NK-92 (cell line): ENCODE results near the gene ROR2.

Experiments
- DNase-seq: peaks from one replicate; lab custom pipeline; 2025; ENCODE audit not compliant: unreplicated experiment; lab: John Stamatoyannopoulos, UW

ROR2 gene

DNA sequence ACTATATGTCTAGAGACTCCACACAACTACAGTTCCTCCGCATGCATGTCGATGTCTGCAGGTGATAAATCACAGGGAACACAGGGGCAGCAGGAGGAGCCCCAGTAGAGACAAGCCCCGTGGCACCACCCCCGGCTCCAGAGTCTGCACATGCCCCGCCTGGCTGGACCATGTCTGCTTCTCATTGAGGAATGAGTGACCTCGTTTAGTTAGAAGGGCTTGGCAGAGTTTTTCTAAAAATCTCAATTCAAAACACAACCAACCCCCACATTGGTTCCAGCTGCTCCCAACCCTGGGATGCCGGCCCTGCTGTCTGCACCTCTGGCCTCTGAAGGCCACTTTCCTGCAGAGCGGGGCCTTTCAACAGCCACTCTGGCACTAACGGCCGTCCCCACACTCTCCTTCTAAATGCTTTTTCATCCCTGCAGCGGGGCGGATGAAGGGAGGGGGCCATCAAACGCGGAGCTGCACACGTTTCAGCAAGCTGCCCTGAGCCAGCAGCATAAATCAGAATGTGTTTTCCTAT lies 106.3 kb downstream of the ROR2 start:
- no peak for DNase-seq

DNA sequence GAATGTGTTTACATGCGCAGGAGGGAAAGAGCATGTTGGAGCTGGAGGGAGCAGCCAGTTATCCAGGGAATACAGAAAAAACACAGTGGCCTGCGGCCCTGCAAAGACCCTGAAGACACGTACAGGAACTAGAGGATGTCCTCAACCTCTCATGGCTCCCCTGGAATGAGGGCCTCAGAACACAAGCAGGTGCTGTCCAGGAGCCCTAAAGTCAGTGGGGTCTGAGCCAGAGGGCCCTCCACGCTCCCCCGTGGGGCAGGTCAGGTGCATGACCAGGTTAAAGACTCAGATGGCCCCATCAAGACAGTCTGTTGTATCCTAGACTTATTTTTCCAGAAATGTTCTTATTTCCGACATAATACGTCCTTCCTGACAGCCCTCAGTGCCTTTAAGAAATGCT lies 106.9 kb downstream of the ROR2 start:
- no peak for DNase-seq

DNA sequence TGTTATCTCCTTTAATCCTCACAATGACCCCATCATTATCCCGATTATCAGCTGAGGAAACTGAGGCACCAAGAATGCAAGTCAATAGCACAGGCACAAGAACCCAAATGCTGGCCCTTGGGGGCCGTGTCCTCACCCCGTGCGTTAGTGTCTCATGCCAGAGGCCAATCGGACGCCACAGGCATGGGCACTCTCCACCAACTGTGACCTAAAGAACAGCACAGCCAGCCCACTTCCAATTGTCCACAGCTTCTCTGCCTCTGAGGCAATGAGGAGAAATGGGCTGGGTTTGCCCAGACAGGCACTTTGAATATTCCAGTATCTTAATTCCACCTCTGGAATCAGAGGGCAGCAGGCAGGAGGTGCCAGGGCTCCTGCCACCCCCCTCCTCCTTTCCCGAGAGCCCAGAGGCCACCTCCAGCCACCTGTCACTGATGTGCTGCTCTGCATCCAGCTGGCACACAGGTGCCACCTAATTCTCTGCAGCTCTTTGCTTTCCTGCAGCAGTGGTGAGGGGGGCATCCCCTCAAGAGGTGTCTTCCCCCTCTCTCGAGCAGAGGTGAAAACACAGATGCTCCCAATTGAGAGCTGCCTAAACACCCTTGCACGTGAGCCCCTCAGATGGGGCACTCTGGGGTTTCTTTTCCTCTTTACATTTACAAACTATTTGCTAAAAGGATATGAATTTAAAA lies 107.5 kb downstream of the ROR2 start:
- no peak for DNase-seq

DNA sequence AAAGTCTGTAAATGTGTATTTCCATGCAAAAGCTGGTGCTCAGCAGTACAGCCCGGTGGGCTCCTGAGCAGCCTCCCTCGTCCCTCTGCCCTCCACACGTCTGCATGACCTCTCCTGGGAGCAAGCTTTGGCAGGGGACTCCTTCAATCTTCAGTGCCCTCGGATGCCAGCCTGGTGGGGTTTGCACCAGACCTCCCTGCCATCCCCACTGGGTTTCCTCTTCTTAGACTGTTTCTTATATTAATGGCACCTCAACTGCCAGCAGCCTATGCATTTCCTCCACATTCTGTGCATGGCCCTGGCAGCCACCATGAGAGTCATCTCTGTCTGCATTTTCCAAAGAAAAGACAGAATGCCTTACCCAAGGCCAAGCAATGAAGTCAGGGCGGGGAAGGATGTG lies 108.4 kb downstream of the ROR2 start:
- DNase-seq, result no peak

DNA sequence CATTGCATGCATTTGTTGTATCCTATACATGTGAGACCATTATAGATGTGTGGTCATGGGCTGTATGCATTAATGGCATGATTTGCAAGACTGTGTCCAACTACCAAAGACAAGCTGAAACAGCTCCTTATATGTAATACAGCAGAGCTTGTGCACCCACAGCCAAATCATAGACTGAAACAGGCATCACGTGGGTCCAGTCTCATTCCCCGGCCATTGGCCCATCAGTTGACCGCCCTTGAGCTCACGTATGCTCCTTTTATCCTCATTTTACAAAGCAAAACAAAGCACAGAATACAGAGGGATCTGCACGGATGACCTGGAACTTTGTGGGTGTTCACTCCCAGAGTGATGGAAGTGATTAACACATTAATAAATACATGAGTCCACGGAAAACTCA lies 109.1 kb downstream of the ROR2 start:
- DNase-seq, result no peak

DNA sequence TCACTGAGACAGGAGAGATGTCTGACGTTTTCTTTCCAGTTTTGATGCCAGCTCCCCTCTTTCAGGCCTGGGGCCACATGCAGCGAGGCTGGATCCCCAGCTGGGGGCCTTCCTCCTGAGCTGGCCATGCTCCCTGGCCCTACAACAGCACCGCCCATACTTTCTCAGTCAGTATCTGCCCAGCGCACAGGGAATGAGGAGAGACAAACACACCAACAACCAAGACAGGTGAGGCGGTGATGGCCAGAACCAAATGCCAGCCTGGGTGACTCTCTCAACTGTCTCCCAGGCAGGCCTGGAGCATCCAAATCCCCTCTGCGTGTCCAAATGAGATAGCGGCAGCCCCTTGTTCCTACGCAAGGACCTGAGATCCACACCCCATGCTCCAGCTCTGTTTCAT lies 109.6 kb downstream of the ROR2 start:
- DNase-seq, result no peak

DNA sequence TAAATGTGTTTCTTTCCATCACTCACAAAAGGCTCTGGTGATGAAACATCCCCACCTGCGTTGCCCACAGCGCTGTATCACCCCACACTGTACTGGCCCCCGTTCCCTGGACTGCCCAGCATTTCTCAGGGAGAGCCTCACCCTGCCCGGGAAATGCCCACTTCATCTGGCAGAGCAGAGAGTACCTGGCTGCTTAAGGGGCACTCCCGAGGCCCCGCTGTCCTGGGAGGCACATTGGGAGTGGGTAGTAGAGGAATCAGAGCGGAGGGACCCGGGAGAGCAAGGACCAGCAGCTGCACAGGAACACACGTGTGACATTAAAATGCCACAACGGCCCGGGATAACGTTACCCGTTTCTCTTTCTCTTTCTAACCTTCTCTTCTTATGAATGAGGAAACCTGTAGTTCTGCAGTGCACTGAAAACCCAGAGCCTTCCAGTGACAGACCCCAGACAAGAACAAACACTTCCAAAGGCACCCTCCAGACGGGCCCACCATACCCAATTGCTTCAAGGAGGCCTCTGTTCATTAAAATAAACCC lies 110.0 kb downstream of the ROR2 start:
- DNase-seq, result no peak

DNA sequence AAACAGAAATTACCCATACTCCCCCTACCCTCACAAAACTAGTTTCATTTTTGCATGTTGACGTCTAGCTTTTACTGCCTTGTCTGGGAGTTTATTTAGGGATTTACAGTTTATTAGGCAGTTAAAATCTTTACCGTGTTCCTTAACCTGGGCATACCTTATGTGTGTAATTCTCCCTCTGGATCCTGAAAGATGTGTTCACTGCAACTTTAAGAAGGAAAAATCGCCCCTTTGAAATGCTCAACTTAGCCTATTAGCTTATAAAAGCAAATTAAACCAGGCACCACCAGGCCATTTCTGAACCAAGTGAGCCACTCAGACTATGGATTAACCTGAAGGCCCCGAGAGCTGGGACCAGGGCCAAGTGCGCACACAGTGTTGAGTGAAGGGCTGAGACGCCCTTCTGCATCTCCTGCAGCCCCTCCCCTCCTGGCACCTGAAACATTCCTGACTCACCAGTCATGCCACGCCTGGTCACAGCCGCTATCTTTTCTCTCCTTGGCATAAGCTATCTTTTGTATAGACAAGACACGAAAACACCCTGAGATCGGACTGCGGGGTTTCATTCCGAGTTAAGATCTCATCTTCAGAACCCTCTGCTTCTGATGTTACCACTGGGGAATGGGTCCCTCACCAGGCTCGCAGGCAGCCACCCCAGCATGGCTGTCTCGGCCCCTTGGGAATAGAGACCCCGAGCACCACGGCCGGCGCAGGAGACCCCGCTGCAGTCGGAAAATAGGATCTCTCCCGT lies 111.9 kb downstream of the ROR2 start:
- DNase-seq, result no peak

DNA sequence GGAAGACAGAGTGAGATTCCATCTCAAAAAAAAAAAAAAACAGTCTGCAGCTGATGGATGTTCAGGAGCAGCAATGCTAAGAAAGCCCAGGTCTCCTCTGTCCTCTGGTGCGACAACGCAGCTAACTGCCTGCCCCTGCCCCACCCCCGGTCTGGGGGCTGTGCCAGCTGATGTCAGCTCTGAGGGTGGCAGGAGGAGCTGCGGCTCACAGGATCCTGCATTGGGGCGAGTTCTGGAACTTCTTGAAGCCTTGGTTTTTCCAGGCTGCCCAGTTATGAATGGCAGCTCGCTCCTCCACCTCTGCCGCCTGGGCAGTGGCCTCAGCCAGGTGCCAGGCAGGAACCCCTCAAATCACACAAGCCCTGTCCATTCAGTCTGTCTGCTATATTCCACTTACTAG lies 113.5 kb downstream of the ROR2 start:
- DNase-seq, result no peak

DNA sequence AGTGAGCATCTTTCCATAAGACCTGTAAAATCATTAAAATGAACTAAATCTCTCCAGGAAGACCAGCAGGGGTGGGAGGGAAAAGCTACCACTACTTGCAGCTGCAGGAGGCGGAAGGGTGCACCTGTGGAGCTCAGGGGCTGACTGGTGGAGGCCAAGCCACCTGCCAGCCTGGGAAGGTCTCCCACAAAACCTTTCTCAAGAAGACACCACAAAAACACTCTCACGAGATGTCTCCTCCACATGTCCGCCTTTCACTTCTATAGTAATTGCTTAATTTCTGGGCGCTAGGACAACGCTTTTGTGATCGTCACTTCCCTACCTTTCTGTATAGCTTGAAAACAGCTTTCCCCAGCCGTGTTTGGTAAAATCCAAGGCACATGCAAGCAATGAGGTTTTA lies 114.4 kb downstream of the ROR2 start:
- DNase-seq, result no peak

DNA sequence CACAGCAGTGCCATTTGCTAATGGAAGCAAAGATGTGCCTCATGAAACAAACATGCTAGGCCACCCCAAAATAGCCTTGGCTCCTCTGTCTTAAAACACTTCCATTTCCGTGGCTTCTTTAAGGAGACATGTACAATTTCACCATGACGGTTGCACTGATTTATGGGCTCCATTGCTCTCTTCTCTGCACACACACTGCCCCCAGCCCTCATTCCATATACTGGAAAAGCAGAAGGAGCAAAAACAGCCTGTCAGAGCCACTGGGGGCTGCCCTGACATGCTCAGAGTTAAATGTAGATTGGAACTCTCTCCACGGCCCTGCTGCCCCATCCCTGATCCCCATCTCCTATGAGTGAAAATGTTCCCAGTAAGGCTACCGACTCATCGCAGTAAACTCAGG lies 114.8 kb downstream of the ROR2 start:
- DNase-seq, result no peak

DNA sequence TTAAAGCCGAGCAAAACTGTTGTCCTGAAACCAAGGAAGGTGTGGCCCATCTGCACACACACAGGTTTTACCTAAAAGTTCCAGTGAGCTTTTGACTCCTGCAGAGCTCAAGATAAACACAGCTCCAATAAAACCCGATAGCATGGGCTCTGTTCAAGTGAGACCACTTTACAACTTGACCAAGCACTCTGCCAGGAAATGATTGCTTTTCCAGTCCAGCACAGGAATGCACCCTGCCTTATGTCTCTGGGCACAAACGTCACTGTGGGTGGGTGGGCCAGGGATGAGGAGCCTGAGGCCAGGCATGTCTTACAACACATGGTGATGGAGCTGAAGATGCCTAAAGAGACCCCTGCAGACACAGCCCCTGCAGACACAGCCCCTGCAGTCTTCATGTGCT lies 115.3 kb downstream of the ROR2 start:
- DNase-seq, result no peak

DNA sequence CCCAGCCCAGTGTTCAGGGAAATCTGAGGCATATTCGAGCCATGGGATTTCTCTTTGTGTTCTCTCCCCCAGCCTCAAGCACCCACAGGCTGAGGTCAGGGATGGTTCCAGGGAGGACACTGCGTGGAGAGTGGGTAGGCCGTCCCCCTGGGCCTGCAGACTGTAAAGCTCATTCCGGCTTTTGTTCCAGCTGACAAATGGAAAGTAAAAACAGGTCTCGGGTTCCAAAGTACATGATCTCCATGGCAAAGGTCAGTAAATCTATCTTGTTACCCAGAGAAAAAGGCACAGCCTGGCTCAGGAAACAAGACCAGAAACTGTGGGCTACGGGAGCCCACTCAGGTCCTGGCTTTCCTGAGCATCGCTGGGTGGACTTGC lies 116.2 kb downstream of the ROR2 start:
- DNase-seq, result no peak

DNA sequence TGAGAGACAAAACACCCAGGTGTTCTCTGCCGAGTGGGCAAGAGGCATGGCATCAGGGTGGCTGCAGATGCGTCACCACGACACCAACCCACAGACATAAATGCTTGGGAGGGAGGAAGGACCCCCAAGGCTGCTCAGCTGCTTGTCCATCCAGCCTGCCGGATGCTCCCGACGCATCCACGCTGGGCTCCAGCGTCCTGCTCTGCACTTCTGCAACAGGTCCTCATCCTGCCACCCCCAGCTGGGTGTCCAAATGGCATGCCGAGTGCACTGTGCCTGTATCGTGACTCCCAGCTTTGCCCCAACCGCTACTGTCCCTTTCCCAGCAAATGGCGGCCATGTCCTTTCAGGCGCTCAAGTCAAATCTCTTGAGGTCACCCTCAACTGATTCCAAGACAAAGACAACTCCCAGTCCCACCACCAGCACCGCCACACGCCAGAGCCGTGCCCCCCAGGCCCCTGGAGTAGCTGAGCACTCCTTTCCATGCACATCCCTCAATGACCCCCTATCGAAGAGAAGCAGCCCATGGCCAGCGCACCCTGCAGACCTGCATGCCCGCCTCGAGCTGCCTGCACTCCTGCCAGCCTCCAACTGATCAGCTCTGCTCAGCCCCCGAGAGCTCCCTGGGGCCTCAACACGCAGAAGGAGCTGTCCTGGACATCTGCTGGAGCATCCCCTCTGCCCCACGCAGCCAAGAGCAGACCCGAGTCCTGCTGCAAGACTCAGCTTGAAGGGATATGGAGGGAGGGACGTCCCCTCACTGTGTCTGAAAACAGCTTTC lies 116.7 kb downstream of the ROR2 start:
- DNase-seq, result no peak

DNA sequence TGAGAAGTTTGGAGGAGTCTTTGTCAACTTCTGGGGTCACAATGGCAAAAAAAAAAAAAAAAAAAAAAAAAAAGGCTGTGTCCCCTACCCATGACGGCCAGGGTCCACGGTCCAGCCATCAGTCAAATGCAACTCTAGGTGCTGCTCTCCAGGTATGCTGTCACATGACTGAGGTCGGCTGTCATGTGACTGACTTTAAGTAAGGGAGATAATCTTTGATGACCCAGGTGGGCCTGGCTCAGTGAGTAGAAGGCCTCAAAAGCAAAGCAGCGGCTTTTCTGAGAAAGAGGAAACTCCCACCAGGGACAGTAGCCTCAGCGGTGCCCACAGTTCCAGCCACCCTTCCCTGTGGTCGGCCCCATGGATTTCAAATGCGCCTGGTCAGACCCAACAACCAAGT lies 117.7 kb downstream of the ROR2 start:
- no peak for DNase-seq

DNA sequence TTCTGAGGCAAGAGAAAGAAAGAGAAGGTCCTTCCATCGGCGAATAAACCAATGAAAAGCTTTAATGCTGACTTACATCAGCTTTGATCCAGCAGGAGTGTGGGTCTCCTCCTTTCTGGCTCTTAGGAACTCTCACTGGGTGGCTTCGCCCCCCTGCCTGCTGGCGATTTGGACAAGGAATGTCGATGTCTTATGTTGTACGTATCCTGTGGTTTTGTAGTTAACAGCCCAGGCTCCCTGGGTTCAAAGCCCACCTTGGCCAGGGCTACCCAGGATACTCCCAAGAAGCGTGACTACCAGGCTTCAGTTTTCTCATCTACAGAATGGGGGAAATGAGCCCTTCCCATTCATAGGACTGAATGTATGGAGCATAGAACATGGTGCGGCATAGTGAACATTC lies 124.2 kb downstream of the ROR2 start:
- no peak for DNase-seq

DNA sequence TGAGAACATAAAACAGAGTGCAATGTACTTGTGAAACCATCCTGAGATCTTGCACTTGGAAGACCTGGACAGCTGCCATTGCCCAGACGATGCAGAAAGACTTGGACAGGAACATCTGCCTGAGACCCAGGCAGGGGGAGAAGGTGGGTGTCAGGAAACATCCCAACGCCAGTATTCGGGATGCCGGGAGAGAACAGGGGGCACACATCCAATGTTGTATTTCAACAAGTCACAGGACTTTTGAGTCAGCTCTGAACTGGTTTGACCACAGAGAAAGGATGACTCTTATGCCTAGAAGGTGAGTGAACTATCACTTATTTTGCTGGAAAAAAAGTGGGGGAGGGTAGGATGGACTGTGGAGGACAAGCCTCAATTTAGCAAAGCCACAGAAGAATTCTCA lies 124.6 kb downstream of the ROR2 start:
- DNase-seq, result no peak

DNA sequence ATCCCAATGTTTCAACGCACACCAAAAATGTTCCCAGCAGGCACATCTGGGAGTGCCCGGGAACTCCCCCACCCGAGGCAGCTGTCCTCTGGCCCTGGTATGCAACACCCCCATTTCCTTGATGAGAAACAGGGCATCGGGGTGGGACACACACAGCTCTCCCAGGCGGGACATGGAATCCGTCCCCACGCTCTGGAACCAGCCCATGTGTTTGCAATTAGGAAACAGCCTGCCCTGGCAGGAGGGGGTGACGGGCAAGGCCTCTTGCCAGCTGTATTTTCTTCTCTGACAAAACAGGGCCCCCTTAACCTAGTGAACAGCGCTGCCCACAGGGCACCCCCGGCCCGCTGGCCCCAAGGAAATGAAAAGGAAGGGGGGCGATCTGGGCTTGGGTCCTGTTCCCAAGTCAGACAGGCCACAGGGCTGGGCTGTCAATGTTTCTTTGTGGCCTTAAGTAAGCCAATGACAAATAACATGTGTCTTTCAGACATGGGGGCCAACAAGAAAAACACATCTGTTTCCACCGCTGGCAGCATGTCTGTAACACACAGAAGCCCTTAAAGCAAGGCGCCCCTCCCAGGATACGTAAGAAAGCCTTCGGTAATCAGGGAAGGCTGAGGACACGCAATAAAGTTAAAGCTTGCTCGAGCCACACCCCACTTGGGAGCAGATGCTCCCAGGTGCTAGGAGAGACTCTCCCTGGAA lies 125.3 kb downstream of the ROR2 start:
- DNase-seq, result no peak

DNA sequence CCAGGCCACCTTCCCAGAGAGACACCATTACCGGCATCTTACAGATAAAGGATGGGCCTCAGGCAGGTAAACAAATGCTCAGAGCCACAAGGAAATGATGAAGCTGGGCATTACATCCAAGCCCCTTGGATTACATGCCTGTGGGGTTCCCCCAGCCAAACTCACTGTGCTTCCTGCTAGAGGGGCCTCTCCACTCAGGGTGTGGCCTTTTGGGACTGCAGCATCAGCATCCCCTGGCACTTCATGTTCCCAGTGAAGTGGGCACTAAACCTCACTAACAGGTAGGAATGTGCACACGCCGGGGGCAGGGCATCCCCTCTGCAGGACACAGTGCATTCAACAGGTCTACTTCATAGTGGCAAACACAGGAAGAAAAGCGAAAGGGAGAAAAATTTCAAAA lies 125.9 kb downstream of the ROR2 start:
- no peak for DNase-seq

DNA sequence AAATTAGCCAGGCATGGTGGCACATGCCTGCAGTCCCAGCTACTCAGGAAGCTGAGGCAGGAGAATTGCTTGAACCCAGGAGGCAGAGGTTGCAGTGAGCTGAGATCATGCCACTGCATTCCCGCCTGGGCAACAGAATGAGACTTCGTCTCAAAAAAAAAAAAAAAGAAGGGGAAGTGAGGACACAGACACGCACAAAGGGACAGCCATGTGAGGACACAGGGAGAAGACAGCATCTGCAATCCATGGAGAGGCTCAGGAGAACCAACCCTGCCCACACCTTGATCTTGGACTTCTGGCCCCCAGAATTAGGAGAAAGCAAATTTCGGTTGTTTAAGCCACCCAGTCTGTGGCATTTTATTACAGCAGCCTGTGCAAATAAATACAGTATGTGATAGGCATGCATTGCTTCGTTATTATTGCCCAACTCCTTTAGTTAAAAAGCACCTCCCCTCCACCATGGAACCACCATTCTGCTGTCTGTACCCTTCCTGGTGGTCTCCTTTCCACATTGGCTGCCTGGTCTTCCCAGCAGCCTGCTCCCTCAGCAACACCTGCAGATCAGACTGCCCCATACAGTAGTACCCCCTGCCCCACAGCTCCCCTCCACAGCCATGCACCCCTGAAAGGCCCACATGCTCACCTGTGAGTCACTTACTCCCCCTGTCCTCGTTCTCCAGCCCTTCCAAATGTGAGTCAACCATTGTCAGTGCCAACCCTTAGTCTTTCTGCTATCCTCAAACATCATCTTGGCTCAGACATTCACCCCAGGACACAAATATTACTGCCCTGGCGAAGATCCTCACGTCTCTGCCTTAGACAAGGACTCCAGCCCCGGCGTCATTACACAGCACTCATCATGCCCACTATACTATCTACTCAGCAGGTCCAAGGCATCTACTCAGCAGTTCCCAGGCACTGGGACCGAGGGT lies 128.8 kb downstream of the ROR2 start:
- no peak for DNase-seq
